Naive thymus-derived CD4-positive, alpha-beta T cell (primary cell): ENCODE data around the gene SEMA3F. TPM values are rescaled to one million over a fixed set of nuclear protein-coding genes. Genes with fewer than 3 reads are reported as not detected.

ENCODE experiments used
- ATAC-seq: fragments of 150-1000 bp; cut with Tn5 transposase; 2 replicates; pipeline ENCODE4 v1.10.0; 2021; ENCODE audit warnings: mild to moderate bottlenecking, moderate library complexity
- CTCF ChIA-PET: fragments of 350-600 bp; sonication (Branson Sonifier 250); formaldehyde crosslinking; loops from one replicate; lab custom pipeline; 2021; ENCODE audit warnings: antibody characterized with exemption; lab: Charles Lee
- POLR2A ChIA-PET: fragments of 350-600 bp; sonication (Branson Sonifier 250); formaldehyde crosslinking; loops from one replicate; lab custom pipeline; 2021; ENCODE audit warnings: antibody characterized with exemption, inconsistent platforms; lab: Charles Lee
- DNase-seq, 9 donors: peaks; one replicate each; pipeline versions ENCODE4 v3.0.0 to v3.0.0-alpha.2; 2020 to 2022; ENCODE audit warnings: mixed read lengths in 1 of 9
- H3K27ac ChIP-seq: one replicate; pipeline ENCODE4 v1.7.0; 2013; ENCODE audit warnings: mild to moderate bottlenecking, low read depth, low read length, moderate library complexity
- H3K27me3 ChIP-seq, 2 donors: one replicate each; pipeline ENCODE4 v1.7.0; 2013; ENCODE audit warnings: low read length in 2 of 2, mild to moderate bottlenecking in 2 of 2, moderate library complexity in 2 of 2; ENCODE audit not compliant: control insufficient read depth in 2 of 2, insufficient read depth in 2 of 2
- H3K36me3 ChIP-seq, 3 experiments: 1 replicate in 2 of 3; 2 replicates in 1 of 3; pipeline ENCODE4 v1.7.0; 2013; ENCODE audit warnings: low read length in 3 of 3, mild to moderate bottlenecking in 3 of 3, moderate library complexity in 1 of 3; ENCODE audit not compliant: insufficient read depth in 3 of 3, control insufficient read depth in 2 of 3
- H3K4me1 ChIP-seq, 2 donors: one replicate each; pipeline ENCODE4 v1.7.0; 2013; ENCODE audit warnings: low read length in 2 of 2, mild to moderate bottlenecking in 2 of 2, moderate library complexity in 1 of 2; ENCODE audit not compliant: control insufficient read depth in 2 of 2, insufficient read depth in 2 of 2
- H3K4me3 ChIP-seq: 2 replicates; pipeline ENCODE4 v1.7.0; 2013; ENCODE audit warnings: mild to moderate bottlenecking, low read length
- H3K9me3 ChIP-seq, 3 experiments: 1 replicate in 2 of 3; 2 replicates in 1 of 3; pipeline ENCODE4 v1.7.0; 2013; ENCODE audit warnings: low read length in 3 of 3; ENCODE audit not compliant: control insufficient read depth in 2 of 3
- H3K27ac Mint-ChIP-seq, 9 donors: one replicate each; pipeline ENCODE4 v1.8.0; 2020 to 2022; ENCODE audit warnings: mixed read lengths in 9 of 9, mild to moderate bottlenecking in 8 of 9, moderate library complexity in 5 of 9, inconsistent platforms in 2 of 9
- H3K27me3 Mint-ChIP-seq, 5 donors: one replicate each; pipeline ENCODE4 v1.8.0; 2021 to 2022; ENCODE audit warnings: mixed read lengths in 5 of 5, mild to moderate bottlenecking in 1 of 5
- H3K36me3 Mint-ChIP-seq, 5 donors: one replicate each; pipeline ENCODE4 v1.8.0; 2020 to 2022; ENCODE audit warnings: mixed read lengths in 5 of 5, mild to moderate bottlenecking in 3 of 5, inconsistent platforms in 1 of 5
- H3K4me1 Mint-ChIP-seq, 7 donors: one replicate each; pipeline ENCODE4 v1.8.0; 2020 to 2022; ENCODE audit warnings: mixed read lengths in 7 of 7, mild to moderate bottlenecking in 3 of 7, inconsistent platforms in 1 of 7
- H3K4me3 Mint-ChIP-seq, 10 donors: one replicate each; pipeline ENCODE4 v1.8.0; 2020 to 2022; ENCODE audit warnings: mild to moderate bottlenecking in 10 of 10, mixed read lengths in 10 of 10, moderate library complexity in 6 of 10, inconsistent platforms in 2 of 10
- H3K9me3 Mint-ChIP-seq, 11 donors: one replicate each; pipeline ENCODE4 v1.8.0; 2020 to 2022; ENCODE audit warnings: mixed read lengths in 11 of 11, mild to moderate bottlenecking in 4 of 11, inconsistent platforms in 1 of 11, moderate library complexity in 1 of 11
- intact Hi-C, 2 donors: fragments of 100-400 bp; cut with micrococcal nuclease; formaldehyde crosslinking; loops; one replicate each; pipeline ENCODE4 v1.15.1; 2023
- polyA plus RNA-seq, 2 donors: library from polyadenylated mRNA; unstranded; fragments of 300-500 nt; fragmentation: Illumina TruSeq; gene quantifications; one replicate each; pipeline ENCODE4 v1.2.3, GENCODE V29; 2021
- total RNA-seq, 6 experiments: library from RNA in 5 of 6; stranded (reverse) in 5 of 6; gene quantifications; 1 replicate in 5 of 6; 2 replicates in 1 of 6; pipeline ENCODE4 v1.2.3 and lab custom pipeline; 2021 to 2026

SEMA3F gene
- total and polyA plus RNA-seq, 7 experiments from 2014 or later = 0.34 to 1.1 (median 0.69) TPM; not detected in 4

GRCh38 chr3:50158530-50159146 lies 3.5 kb downstream of the SEMA3F start:
- H3K27ac ChIP-seq = no peak overlapping the region
- Mint-ChIP-seq H3K9me3 (peaks cover 0 to 2% (median 0%) of the 10 kb centered on the region in 11 donors), H3K36me3 (peaks cover 0 to 3% (median 0%) of the 10 kb centered on the region in 5 donors), H3K27me3 (peaks cover 16 to 43% (median 22%) of the 10 kb centered on the region in 5 donors), H3K4me1 (peaks cover 11 to 16% (median 14%) of the 10 kb centered on the region in 7 donors), H3K27ac (no peak overlapping the region), H3K4me3 (no peak overlapping the region)
- ChIA-PET POLR2A (no interaction called here), CTCF (no interaction called here)
- peaks cover 10 to 13% of the 10 kb centered on the region in 2 donors for H3K27me3 ChIP-seq
- H3K36me3 ChIP-seq = no peaks in the 10 kb centered on the region
- DNase-seq (no peak), ATAC-seq (no peak)
- no peak overlapping the region for H3K4me3 ChIP-seq
- H3K4me1 ChIP-seq = peaks cover 6 to 9% of the 10 kb centered on the region in 2 donors
- H3K9me3 ChIP-seq = no peaks in the 10 kb centered on the region
- intact Hi-C loops = no loop called here

DNA sequence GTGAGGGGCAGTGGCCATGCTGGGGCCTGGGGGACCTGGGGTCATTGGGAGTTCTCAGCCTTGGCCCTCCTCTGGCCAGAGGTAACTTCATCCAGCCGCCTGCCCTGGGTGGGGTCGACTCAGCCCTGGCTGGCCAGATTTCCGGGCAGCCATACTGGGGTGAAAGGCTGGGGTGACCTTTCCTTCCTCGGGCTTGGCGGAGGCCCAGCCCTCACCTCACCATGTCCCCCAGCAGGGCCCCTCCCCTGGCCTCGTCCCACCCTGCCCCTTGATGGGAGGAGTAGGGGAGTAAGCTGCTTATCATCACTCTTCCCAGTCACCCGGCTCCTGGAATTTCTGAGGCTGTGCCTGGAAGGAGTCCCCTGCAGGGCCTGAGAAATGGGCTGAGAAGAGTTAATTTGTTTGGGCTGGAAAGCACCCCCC lies 5.4 kb downstream of the SEMA3F start:
- ChIA-PET POLR2A (no interaction called here), CTCF (no interaction called here)
- no peak overlapping the region for H3K27ac ChIP-seq
- peaks cover 0 to 3% (median 0%) of the 10 kb centered on the region in 11 donors for H3K9me3 Mint-ChIP-seq
- ATAC-seq = no peak
- H3K4me1 ChIP-seq = peaks cover 0 to 4% of the 10 kb centered on the region in 2 donors
- peaks cover 9 to 10% of the 10 kb centered on the region in 2 donors for H3K27me3 ChIP-seq
- peaks cover 10 to 37% (median 15%) of the 10 kb centered on the region in 5 donors for H3K27me3 Mint-ChIP-seq
- no peak overlapping the region for H3K4me3 ChIP-seq
- H3K36me3 ChIP-seq = no peaks in the 10 kb centered on the region
- peaks cover 4 to 11% (median 6%) of the 10 kb centered on the region in 7 donors for H3K4me1 Mint-ChIP-seq
- intact Hi-C loops = no loop called here
- H3K36me3 Mint-ChIP-seq = no peaks in the 10 kb centered on the region
- no peak overlapping the region for H3K27ac Mint-ChIP-seq
- no peak overlapping the region for H3K4me3 Mint-ChIP-seq
- no peaks in the 10 kb centered on the region for H3K9me3 ChIP-seq
- no peak for DNase-seq

GRCh38 chr3:50161320-50161719 lies 6.2 kb downstream of the SEMA3F start:
- no peaks in the 10 kb centered on the region for H3K36me3 ChIP-seq
- ATAC-seq (no peak), DNase-seq (no peak)
- Mint-ChIP-seq H3K27me3 (peaks cover 2 to 30% (median 8%) of the 10 kb centered on the region in 5 donors), H3K4me1 (peaks cover 0 to 6% (median 0%) of the 10 kb centered on the region in 7 donors), H3K36me3 (no peaks in the 10 kb centered on the region), H3K27ac (no peak overlapping the region), H3K9me3 (peaks cover 0 to 3% (median 0%) of the 10 kb centered on the region in 11 donors), H3K4me3 (no peak overlapping the region)
- H3K9me3 ChIP-seq = no peaks in the 10 kb centered on the region
- intact Hi-C loops = no loop called here
- H3K27me3 ChIP-seq = peaks cover 2 to 5% of the 10 kb centered on the region in 2 donors
- no peak overlapping the region for H3K27ac ChIP-seq
- ChIA-PET CTCF (no interaction called here), POLR2A (interaction anchor here (0.6 kb wide), 1 partner anchor 86 kb away, joined by 3 read pairs; no protein-coding TSS in a partner anchor)
- H3K4me3 ChIP-seq = no peak overlapping the region
- no peaks in the 10 kb centered on the region for H3K4me1 ChIP-seq

DNA sequence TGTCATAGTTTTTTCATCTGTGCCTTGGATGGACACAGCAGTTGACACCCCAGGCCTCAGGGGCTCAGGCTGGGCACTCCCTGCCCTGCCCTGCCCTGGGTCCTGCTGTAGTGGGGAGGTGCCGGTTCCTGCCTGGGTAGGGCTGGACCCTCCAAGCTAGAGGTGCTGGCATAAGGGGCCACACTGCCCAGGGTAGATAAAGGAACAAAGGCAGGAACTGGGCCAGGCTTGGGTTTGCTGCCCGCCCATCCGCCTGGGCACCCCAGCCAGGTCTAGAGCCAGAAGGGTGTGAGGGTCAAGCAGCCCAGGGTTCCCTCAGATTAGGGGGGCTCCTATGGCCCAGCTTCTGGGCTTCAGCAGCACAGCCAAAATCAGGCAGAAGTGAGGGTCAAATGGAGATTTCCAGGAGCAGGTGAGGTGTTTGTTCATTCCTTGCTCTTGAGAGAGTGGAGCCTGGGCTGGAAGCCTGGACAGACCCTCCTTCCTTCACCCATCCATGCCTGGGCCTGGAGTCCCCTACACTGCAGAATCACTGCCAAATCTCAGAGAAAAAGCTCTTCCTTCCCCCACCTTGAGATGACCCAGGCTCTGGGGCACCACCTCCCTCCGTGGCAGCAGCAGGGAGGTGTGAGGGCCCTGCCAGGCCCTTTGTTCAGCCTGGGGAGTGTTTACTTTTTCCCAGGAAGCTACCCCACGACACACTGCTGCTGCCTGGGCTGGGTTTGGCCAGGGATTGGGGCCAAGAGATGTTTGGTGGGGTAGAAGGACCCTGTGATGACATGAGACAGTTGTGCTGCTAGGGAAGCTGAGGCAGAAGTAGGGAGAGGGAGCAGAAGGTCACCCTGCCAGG lies 7.1 kb downstream of the SEMA3F start:
- intact Hi-C loops = no loop called here
- H3K4me1 Mint-ChIP-seq = peaks cover 0 to 3% (median 0%) of the 10 kb centered on the region in 7 donors
- no peak for DNase-seq
- POLR2A ChIA-PET = interaction anchor here (0.6 to 1.2 kb wide), 2 partner anchors 13 to 85 kb away, joined by 3 read pairs; no protein-coding TSS in a partner anchor
- CTCF ChIA-PET = no interaction called here
- Histone ChIP-seq H3K9me3 (no peaks in the 10 kb centered on the region), H3K36me3 (no peaks in the 10 kb centered on the region), H3K27ac (no peak overlapping the region), H3K4me1 (no peaks in the 10 kb centered on the region), H3K4me3 (no peak overlapping the region), H3K27me3 (no peaks in the 10 kb centered on the region)
- peaks cover 0 to 21% (median 4%) of the 10 kb centered on the region in 5 donors for H3K27me3 Mint-ChIP-seq
- no peak for ATAC-seq
- no peaks in the 10 kb centered on the region for H3K36me3 Mint-ChIP-seq
- no peak overlapping the region for H3K4me3 Mint-ChIP-seq
- H3K27ac Mint-ChIP-seq = no peak overlapping the region
- peaks cover 0 to 3% (median 0%) of the 10 kb centered on the region in 11 donors for H3K9me3 Mint-ChIP-seq

DNA sequence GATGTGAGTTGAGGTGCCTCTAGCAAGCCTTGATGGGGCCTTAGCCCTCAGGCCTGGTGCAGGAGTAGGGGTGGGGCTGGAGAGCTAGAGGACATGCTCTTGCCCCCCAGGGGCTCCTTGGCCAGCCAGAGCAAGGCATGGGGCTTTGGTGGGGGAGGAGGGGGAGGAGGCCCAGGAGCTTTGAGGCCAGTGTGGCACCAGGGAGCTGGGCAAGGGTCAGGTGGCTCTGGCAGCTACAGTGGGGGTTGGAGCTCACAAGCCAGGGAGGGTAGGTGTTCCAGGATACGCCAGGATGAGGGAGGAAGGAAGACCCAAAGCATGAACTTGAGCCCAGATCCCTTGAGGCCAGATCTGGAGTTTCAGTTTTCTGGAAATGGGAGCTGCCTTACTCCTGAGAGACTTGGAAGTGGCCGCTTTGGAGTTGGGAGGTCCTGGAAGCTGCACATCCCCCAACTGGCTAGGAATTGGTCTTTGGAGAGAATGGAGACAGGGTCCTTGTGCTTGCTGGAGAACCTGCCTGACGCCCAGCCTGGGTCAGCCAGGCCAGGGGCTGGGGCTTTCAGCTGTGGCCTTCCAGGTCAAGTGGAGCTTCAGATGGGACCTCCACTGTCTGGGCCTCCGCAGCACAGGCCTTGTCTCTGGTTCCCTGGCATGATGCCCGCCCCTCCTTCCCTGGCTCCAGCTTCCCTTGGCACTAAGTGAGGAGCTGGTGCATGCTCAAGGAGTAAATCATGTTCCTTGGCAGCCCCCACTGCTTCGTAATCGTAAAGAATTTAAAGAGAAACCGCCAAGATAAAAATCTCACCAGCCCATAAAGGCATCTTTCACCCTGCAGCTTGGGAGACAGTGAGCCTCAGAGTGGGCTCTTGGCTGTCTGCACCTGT lies 8.7 kb downstream of the SEMA3F start:
- intact Hi-C loops = no loop called here
- no peak overlapping the region for H3K27ac Mint-ChIP-seq
- CTCF ChIA-PET = interaction anchor here (1.0 to 1.4 kb wide), 2 partner anchors 31 to 42 kb away, joined by 3 to 4 read pairs; no protein-coding TSS in a partner anchor

DNA sequence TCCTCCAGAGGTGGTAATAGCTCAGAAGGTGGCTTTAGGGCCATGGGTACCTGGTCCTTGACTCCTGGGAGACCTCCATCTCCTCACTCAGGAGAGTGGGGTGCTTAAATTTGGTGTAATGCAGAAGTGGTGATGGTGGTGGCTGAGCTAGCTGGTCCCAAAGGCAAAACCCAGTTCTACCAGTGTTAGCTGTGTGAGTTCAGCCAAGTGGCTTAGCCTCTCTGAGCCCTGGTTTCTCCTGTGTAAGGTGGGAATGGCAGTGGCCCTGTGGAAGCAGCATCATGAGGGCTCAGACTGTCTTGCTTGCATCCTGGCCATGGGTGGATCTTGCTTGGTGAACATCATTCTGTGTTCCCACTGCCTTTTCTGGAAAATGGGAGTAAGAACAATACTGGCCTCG lies 9.4 kb downstream of the SEMA3F start:
- Mint-ChIP-seq H3K9me3 (peaks cover 0 to 3% (median 0%) of the 10 kb centered on the region in 11 donors), H3K36me3 (no peaks in the 10 kb centered on the region), H3K27me3 (peaks cover 0 to 4% (median 0%) of the 10 kb centered on the region in 5 donors), H3K27ac (no peak overlapping the region), H3K4me3 (no peak overlapping the region), H3K4me1 (peaks cover 0 to 3% (median 0%) of the 10 kb centered on the region in 7 donors)
- POLR2A ChIA-PET = no interaction called here
- H3K4me3 ChIP-seq = no peak overlapping the region
- no peaks in the 10 kb centered on the region for H3K9me3 ChIP-seq
- CTCF ChIA-PET = interaction anchor here (1.4 kb wide), 1 partner anchor 42 kb away, joined by 4 read pairs; no protein-coding TSS in a partner anchor
- H3K4me1 ChIP-seq = no peaks in the 10 kb centered on the region
- H3K27ac ChIP-seq = no peak overlapping the region
- no peaks in the 10 kb centered on the region for H3K27me3 ChIP-seq
- DNase-seq (no peak), ATAC-seq (no peak)
- intact Hi-C loops = no loop called here
- no peaks in the 10 kb centered on the region for H3K36me3 ChIP-seq

More for the DNA sequence above, 8.7 kb downstream of the SEMA3F start:
- H3K27me3 ChIP-seq = no peaks in the 10 kb centered on the region
- ATAC-seq (no peak), DNase-seq (no peak)
- H3K9me3 ChIP-seq = no peaks in the 10 kb centered on the region
- Mint-ChIP-seq H3K36me3 (no peaks in the 10 kb centered on the region), H3K4me1 (peaks cover 0 to 3% (median 0%) of the 10 kb centered on the region in 7 donors), H3K9me3 (peaks cover 0 to 3% (median 0%) of the 10 kb centered on the region in 11 donors), H3K27me3 (peaks cover 0 to 7% (median 0%) of the 10 kb centered on the region in 5 donors), H3K4me3 (no peak overlapping the region)
- no peaks in the 10 kb centered on the region for H3K4me1 ChIP-seq
- no peak overlapping the region for H3K4me3 ChIP-seq
- POLR2A ChIA-PET = no interaction called here
- H3K36me3 ChIP-seq = no peaks in the 10 kb centered on the region
- H3K27ac ChIP-seq = no peak overlapping the region
